WERI-Rb-1 (cell line): ENCODE results near the gene KCNH5.
"Not testable (repeated sequence)": the region's sequence is repeated elsewhere in the genome, so short reads cannot be mapped to it uniquely, and the experiment has no call there.

Experiments used
- DNase-seq: peaks from one replicate; pipeline ENCODE4 v3.0.0-alpha.2; 2020
- H3K27ac ChIP-seq: fragments of 250-450 bp; sonication (Bioruptor Pico); 2 replicates; pipeline ENCODE4 v1.5.1; 2020; ENCODE audit warnings: mild to moderate bottlenecking, moderate library complexity
- H3K27me3 ChIP-seq: fragments of 250-450 bp; sonication (Bioruptor Pico); 2 replicates; pipeline ENCODE4 v1.5.1; 2021; ENCODE audit warnings: mild to moderate bottlenecking, low read depth, moderate library complexity; ENCODE audit not compliant: insufficient read depth, severe bottlenecking
- H3K36me3 ChIP-seq: fragments of 250-450 bp; sonication (Bioruptor Pico); 2 replicates; pipeline ENCODE4 v1.5.1; 2020; ENCODE audit warnings: mild to moderate bottlenecking, moderate library complexity
- H3K4me3 ChIP-seq: 2 replicates; pipeline ENCODE4 v1.5.1; 2011; ENCODE audit warnings: low read depth, mild to moderate bottlenecking, control low read depth, low read length
- H3K9me3 ChIP-seq: fragments of 250-450 bp; sonication (Bioruptor Pico); 2 replicates; pipeline ENCODE4 v1.5.1; 2021; ENCODE audit warnings: mild to moderate bottlenecking, moderate library complexity; ENCODE audit not compliant: severe bottlenecking
- CTCF ChIP-seq: IDR thresholded peaks from 2 replicates; pipeline ENCODE4 v1.5.1; 2011; ENCODE audit warnings: low read depth, mild to moderate bottlenecking, control low read depth, inconsistent platforms, low read length

KCNH5 gene

GRCh38 chr14:62864588-62864987 is 180.7 kb downstream of the KCNH5 start:
- Histone ChIP-seq H3K4me3 (no peak overlapping the region), H3K36me3 (no peaks in the 10 kb centered on the region), H3K27ac (no peak overlapping the region), H3K9me3 (no peaks in the 10 kb centered on the region), H3K27me3 (no peaks in the 10 kb centered on the region)
- DNase-seq, result no peak
- no peak for TF ChIP-seq CTCF

GRCh38 chr14:62858011-62858410 is 187.2 kb downstream of the KCNH5 start:
- H3K4me3 ChIP-seq, H3K27me3 ChIP-seq, H3K9me3 ChIP-seq, H3K27ac ChIP-seq, H3K36me3 ChIP-seq, DNase-seq: not testable (repeated sequence)

- Histone ChIP-seq H3K27me3 (no peaks in the 10 kb centered on the region), H3K4me3 (no peak overlapping the region), H3K27ac (no peak overlapping the region), H3K36me3 (no peaks in the 10 kb centered on the region), H3K9me3 (no peaks in the 10 kb centered on the region)
- no peak for DNase-seq
- no peak for TF ChIP-seq CTCF
Observed at GRCh38 chr14:62854951-62855350, 190.3 kb downstream of the KCNH5 start.

GRCh38 chr14:62847168-62847567 is 198.1 kb downstream of the KCNH5 start:
- H3K27ac ChIP-seq, result no peak overlapping the region
- H3K9me3 ChIP-seq, result no peaks in the 10 kb centered on the region
- no peak for TF ChIP-seq CTCF
- no peaks in the 10 kb centered on the region for H3K27me3 ChIP-seq
- DNase-seq, result no peak
- no peak overlapping the region for H3K4me3 ChIP-seq
- H3K36me3 ChIP-seq, result no peaks in the 10 kb centered on the region

GRCh38 chr14:62844546-62844945 is 200.7 kb downstream of the KCNH5 start:
- no peak overlapping the region for H3K27ac ChIP-seq
- TF ChIP-seq CTCF, result no peak
- no peak for DNase-seq
- no peak overlapping the region for H3K4me3 ChIP-seq
- H3K27me3 ChIP-seq, result no peaks in the 10 kb centered on the region
- H3K36me3 ChIP-seq, result no peaks in the 10 kb centered on the region
- H3K9me3 ChIP-seq, result no peaks in the 10 kb centered on the region

- H3K9me3 ChIP-seq, result peaks cover 3% of the 10 kb centered on the region
Observed at GRCh38 chr14:62824086-62824485, 221.2 kb downstream of the KCNH5 start.

More at GRCh38 chr14:62824086-62824485, 221.2 kb downstream of the KCNH5 start:
- H3K36me3 ChIP-seq, result no peaks in the 10 kb centered on the region
- H3K27me3 ChIP-seq, result no peaks in the 10 kb centered on the region
- TF ChIP-seq CTCF, result no peak
- no peak overlapping the region for H3K27ac ChIP-seq
- DNase-seq, result no peak
- H3K4me3 ChIP-seq, result no peak overlapping the region
